Measurements from ENCODE around the gene NOVA1.
A peak's percentile ranks its signal among the peaks of the same experiment; 100 is the strongest.
"Not testable (repeated sequence)": the region's sequence is repeated elsewhere in the genome, so short reads cannot be mapped to it uniquely, and the experiment has no call there.

NOVA1 gene, protein sequence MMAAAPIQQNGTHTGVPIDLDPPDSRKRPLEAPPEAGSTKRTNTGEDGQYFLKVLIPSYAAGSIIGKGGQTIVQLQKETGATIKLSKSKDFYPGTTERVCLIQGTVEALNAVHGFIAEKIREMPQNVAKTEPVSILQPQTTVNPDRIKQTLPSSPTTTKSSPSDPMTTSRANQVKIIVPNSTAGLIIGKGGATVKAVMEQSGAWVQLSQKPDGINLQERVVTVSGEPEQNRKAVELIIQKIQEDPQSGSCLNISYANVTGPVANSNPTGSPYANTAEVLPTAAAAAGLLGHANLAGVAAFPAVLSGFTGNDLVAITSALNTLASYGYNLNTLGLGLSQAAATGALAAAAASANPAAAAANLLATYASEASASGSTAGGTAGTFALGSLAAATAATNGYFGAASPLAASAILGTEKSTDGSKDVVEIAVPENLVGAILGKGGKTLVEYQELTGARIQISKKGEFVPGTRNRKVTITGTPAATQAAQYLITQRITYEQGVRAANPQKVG

DNA sequence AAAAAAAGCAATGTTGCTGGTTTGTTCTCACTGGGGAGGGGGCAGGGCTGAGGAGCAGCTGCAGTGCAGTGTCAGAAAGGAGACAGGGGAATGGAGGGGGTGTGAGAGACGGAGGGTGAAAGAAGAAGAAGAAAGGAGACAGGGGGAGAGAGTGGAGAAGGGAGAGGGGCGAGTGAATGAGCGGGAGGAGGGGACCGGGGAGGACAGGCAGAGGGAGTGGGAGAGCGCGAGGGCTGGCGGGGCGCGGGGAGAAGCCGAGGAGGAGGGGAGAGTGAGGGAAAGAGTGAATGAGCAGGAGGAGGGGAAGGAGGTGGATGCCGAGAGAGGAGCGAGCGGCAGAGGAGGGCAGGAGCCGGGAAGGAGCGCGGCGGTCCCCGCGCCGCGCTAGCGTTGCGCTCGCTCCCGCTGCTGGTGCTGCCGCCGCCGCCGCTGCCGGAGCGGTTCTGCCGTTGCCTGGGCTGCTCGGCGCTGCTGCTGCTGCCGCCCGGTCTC is at the start of gene NOVA1:
Gene NOVA1, minus strand, starts transcription at position 445 of the 492 bp plus-strand sequence. CDS start 597 bp downstream, outside the sequence.
- DNase-seq, result peak; percentile 6
- in situ Hi-C loops (cut with MboI; ENCODE audit: low pct_unique_long_range_greater_than_20kb, low sequenced_read_pairs), result no loop called here

DNA sequence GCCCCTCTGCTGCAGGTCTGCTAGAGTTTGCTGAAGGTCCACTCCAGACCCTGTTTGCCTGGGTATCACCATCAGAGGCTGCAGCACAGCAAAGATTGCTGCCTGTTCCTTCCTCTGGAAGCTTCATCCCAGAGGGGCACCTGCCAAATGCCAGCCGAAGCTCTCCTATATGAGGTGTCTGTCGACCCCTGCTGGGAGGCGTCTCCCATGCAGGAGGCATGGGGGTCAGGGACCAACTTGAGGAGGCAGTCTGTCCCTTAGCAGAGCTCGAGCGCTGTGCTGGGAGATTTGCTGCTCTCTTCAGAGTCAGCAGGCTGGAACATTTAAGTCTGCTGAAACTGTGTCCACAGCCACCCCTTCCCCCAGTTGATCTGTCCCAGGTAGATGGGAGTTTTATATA is 47.2 kb upstream of the NOVA1 start:
- DNase-seq; in situ Hi-C loops (cut with MboI; ENCODE audit: low pct_unique_long_range_greater_than_20kb, low sequenced_read_pairs): not testable (repeated sequence)

DNA sequence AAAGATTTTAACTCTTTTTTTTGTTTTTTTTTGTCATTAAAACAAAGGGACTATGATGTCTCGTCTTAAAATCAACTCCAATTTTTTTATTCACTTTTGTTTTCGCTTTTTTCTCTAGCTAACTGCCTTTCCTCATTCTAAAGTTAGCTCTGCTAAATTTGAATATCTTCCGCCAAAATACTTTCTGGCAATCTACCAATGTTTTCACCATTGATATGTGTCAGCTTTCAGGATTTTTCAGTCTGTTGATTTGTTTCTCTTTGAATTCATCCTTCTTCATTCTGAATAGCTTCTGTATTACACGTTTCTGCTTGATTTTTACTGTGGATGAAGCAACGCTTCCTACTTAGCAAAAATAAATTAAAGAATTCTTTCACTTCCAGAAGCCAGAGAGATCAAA is 38.7 kb upstream of the NOVA1 start:
- no peak for DNase-seq
- in situ Hi-C loops (cut with MboI; ENCODE audit: low pct_unique_long_range_greater_than_20kb, low sequenced_read_pairs), result no loop called here

DNA sequence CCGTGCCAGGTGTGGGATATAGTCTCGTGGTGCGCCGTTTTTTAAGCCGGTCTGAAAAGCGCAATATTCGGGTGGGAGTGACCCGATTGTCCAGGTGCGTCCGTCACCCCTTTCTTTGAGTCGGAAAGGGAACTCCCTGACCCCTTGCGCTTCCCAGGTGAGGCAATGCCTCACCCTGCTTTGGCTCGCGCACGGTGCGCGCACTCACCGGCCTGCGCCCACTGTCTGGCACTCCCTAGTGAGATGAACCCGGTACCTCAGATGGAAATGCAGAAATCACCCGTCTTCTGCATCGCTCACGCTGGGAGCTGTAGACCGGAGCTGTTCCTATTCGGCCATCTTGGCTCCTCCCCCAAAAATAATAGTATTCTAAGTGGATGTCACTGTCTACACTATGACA is 37.1 kb upstream of the NOVA1 start:
- in situ Hi-C loops (cut with MboI; ENCODE audit: low pct_unique_long_range_greater_than_20kb, low sequenced_read_pairs); DNase-seq: not testable (repeated sequence)

DNA sequence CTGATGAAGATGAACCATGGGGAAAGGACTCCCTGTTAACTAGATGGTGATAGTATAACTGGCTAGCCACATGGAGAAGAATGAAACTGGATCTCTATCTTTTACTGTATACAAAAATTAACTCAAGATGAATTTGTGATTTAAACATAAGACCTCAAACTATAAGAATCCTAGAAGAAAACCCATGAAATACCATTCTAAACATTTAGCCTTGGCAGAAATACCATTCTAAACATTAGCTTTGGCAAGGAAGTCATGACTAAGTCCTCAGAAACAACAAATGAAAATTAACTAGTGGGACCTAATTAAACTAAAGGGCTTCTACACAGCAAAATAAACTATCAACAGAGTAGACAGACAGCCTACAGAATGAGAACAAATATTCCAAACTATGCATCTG is 28.4 kb upstream of the NOVA1 start:
- in situ Hi-C loops (cut with MboI; ENCODE audit: low pct_unique_long_range_greater_than_20kb, low sequenced_read_pairs), result no loop called here
- no peak for DNase-seq

DNA sequence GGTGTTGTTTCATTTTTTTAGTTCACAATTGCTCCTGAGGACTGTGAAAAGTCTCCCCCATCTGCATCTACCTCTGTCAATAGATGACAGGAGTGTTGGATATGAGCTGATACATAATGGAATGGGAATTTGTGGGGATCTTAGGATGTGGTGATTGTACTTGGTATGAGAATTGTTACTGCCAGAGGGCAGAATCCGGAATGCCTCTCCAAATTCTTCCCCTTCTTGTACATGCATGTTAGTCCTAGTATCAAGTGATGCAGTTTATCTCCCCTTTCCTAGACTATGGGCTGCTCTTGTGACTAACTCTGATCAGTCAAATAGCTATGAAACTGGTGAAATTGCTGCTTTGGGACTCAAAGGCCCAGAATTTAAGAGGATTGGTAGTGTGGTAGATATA is 24.8 kb upstream of the NOVA1 start:
- DNase-seq, result no peak
- in situ Hi-C loops (cut with MboI; ENCODE audit: low pct_unique_long_range_greater_than_20kb, low sequenced_read_pairs), result no loop called here

DNA sequence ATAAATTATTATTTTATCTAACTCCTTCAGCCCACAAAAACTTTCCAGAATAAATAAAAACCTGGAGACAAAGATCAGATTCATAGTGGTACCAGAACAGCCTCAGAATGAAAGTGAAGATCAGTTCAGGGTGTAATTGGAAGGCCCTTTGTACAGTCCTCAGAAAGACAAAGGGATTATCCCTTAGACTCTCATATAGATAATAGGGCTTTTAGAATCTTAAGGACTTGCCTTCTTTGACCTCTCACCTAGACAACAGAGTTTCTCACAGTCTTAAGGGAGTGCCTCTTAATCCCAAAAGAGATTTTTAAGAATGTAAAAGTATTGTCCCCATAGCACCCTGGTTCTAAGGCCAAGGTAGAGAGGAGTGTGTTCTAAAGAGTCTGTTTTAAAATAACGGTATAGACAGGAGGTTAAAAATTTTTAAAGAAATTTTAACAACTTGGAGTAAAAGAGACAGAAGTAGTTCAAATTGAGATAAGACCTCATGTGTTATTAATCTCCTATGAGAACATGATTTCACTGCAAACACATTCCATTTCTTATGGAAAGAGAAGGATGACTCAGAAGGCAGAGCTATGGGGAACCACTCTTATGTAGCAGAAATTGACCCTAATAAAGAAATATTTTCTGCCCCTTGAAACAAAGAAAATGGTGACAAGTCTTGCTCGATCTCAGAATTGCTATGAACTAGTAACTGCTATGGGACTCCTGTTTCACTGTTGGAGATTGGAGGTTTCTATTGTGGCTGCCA is 24.2 kb upstream of the NOVA1 start:
- DNase-seq, result no peak
- in situ Hi-C loops (cut with MboI; ENCODE audit: low pct_unique_long_range_greater_than_20kb, low sequenced_read_pairs), result no loop called here

DNA sequence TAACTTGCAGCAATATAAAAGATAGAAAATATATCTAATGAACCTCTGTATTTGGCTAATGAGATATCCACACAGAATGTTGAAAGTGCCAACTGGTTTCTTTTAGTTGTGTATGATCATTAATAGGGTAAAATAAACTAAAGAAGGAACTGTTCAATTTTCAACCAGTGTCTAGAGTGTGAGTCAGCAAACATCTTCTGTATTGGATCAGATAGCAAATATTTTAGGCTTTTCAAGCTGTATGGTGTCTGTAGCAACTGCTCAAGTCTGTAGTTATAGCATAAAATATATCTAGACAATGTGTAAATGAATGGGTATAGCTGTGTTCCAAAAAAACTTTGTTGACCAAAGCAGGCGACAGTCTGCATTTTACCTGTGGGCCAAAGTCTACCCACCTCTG is 23.5 kb upstream of the NOVA1 start:
- in situ Hi-C loops (cut with MboI; ENCODE audit: low pct_unique_long_range_greater_than_20kb, low sequenced_read_pairs), result no loop called here
- DNase-seq, result no peak

DNA sequence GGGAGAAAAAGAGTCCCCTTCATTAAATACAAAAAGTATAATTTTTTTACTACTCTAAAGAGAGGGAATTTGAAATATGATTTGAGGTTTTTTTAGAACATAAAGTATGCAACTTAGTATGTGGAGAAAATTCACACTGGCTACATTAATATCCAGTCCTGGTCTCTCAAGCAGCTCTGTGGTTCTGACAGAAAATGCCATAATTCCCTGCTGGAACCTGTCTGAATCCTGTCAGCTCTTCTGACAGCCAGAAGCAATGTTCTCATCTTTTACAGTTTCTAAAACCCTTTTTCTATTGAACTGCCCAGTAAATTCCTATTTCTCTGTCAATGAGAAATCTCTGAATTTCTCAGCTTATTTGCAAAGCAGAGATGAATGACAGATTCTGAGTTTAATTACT is 13.4 kb upstream of the NOVA1 start:
- in situ Hi-C loops (cut with MboI; ENCODE audit: low pct_unique_long_range_greater_than_20kb, low sequenced_read_pairs), result no loop called here
- DNase-seq, result no peak

DNA sequence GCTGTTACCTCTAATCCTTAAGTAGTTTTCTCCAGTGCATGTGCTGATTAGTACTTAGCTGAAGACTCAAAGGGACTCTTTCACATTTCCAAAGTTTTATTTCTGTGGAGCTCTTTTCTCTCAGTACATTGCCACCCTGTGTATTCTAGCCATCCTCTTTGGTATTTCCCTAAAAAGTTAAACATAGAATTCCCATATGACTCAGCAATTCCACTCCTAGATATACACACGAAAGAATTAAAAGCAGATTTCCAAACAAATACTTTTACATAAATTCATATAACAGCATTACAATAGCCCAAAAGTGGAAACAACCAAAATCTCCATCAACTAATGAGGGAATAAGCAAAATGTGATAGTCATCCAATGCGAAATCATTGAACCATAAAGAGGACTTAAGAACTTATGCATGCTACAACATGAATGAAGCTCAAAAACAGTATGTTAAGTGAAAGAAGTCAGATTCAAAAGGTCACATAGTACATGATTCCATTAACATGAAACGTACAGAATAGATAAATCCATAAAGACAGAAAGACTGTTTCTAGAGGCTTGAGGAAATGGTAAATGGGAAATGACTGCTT is 9.0 kb upstream of the NOVA1 start:
- no peak for DNase-seq
- in situ Hi-C loops (cut with MboI; ENCODE audit: low pct_unique_long_range_greater_than_20kb, low sequenced_read_pairs), result no loop called here

DNA sequence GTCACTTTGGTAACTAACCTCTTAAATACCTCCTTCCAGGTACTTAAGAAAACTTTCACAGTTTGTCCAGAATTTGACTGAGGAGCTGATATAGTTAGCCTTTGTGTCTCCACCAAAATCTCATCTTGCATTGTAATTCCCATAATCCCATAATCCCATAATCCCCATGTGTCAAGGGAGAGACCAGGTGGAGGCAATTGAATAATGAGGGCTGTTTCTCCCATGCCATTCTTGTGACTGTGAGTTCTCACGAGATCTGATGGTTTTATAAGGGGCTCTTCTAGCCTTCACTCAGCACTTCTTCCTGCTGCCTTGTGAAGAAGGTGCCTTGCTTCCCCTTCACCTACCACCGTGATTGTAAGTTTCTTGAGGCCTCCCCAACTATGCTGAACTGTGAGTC is 7.8 kb upstream of the NOVA1 start:
- in situ Hi-C loops (cut with MboI; ENCODE audit: low pct_unique_long_range_greater_than_20kb, low sequenced_read_pairs), result no loop called here
- DNase-seq, result no peak

DNA sequence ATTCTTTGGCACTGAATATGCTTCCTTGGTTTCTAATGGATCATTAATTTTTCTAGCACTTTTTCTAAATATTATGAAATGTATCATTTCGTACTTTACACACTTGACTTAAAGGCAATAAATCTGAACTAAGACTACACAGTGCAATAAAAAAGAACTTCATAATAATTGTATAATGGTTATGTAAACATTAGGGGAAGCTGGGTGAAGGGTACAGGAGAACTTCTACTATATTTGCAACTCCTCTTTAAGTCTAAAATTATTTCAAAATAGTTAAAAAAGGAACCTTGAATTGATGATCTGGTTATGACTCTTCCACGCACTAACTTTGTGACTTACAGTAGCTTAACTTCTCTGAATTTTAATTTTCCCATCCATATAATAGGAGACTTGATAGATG is 5.1 kb upstream of the NOVA1 start:
- DNase-seq, result no peak
- in situ Hi-C loops (cut with MboI; ENCODE audit: low pct_unique_long_range_greater_than_20kb, low sequenced_read_pairs), result no loop called here

DNA sequence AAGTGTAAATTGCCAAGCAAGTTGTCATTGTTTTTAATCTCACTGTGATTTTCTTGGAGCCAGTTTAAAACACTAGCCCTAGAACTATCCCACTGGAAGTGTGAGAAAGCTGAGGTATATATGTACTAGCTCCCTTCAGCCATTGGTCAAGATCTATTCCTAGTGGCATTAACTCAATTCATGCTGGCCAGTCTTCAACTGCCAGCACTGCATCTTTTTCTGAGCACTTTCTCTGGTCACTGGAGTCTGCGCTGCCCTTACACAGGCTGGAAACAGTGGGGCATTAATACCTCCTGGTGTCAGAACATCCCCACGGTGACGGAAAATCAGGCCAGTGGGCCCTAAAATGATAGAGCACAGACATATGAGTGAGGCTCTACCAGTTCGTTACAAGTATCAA is 4.0 kb upstream of the NOVA1 start:
- no peak for DNase-seq
- in situ Hi-C loops (cut with MboI; ENCODE audit: low pct_unique_long_range_greater_than_20kb, low sequenced_read_pairs), result no loop called here

DNA sequence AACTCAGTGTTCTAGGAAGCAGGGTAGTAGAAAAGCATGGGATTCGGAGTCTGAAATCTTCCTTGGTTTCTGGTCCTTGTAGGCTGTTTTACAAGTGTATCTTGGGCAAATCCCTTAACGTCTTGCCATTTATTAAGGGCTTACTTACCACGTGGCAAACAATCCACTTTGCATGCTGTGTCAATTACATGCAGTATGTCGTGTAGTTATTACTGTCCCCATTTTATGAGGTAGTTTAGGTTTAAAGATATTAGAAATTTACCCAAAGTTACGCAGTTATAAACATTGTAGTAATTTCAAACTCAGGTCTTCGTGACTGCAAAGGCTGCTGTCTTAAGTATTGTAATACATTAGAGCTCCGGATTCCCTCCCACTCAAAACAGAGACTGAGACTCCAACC is 1.5 kb upstream of the NOVA1 start:
- in situ Hi-C loops (cut with MboI; ENCODE audit: low pct_unique_long_range_greater_than_20kb, low sequenced_read_pairs), result no loop called here
- DNase-seq, result peak; percentile 1

DNA sequence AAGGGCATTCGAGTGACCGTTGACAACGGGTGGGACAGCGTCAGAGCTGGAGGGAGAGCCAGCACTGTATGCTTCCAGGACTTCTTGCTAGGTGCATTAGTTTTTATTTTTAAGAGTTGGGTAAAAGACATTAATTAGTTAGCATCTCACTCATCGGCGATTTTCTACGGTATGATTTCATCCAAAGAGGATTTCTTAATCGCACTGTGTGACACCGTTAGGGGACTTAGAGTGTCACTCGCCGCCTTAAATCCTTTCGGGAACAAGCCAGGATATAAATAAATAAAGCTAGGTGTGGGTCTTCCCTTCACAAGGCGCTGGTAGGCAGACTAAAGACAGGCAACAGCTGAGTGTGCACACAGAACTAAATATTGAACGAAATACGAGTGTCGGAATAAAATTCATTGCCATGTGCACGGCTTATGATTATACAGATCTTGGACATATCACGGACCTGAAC is 869 bp upstream of the NOVA1 start:
- in situ Hi-C loops (cut with MboI; ENCODE audit: low pct_unique_long_range_greater_than_20kb, low sequenced_read_pairs), result no loop called here
- no peak for DNase-seq

DNA sequence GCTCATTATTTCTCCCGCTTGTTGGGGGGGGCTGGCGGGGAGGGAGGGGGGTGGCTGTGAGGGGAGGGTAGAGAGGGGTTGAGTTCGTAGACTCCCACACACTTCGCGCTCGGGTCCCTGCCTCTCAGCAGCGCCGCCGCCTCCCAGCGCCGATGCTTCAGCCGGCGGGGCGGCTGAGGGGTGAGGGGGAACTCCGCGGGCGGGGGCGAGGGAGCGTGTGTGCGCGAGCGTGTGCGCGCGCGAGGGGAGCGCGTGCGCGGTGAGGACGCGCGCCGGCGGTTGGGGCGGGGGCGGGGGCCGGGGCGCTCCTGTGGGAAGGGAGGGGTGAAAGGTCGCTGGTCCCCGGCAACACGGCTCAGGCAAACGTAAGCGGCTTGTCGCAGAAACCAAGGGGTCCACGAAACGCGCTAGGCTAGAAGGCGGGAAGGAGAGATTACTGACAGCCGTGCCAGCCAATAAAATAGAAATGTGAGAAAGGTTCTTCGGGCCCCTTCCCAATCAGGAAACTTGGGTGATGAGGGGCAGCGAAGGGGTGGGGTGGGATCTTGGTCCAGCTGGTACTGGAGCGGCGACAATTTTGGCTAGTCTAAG is 343 bp upstream of the NOVA1 start:
- in situ Hi-C loops (cut with MboI; ENCODE audit: low pct_unique_long_range_greater_than_20kb, low sequenced_read_pairs), result no loop called here
- DNase-seq, result peak; percentile 81

DNA sequence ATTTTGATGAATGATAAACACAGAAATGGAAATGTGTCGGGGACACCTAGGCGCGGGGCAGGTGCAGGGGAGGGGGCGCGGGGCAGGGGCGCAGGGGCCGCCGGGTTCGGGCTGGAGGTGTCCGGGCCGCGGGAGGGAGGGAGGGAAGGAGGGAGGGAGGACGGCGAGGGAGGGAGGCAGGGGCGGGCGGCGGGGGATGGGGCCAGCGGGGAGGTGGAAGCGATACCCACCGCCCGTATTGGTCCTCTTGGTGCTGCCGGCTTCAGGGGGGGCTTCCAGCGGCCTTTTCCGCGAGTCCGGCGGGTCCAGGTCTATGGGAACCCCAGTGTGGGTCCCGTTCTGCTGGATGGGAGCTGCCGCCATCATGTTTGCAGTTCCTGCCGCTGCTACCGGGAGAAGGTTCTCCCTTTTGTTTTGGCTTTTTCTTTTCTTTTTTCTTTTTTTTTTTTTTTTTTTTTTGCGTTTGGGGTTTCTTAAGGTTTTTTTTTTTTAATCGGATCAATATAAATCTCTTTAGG is 703 bp downstream of the NOVA1 start:
- in situ Hi-C loops (cut with MboI; ENCODE audit: low pct_unique_long_range_greater_than_20kb, low sequenced_read_pairs), result no loop called here
- no peak for DNase-seq

DNA sequence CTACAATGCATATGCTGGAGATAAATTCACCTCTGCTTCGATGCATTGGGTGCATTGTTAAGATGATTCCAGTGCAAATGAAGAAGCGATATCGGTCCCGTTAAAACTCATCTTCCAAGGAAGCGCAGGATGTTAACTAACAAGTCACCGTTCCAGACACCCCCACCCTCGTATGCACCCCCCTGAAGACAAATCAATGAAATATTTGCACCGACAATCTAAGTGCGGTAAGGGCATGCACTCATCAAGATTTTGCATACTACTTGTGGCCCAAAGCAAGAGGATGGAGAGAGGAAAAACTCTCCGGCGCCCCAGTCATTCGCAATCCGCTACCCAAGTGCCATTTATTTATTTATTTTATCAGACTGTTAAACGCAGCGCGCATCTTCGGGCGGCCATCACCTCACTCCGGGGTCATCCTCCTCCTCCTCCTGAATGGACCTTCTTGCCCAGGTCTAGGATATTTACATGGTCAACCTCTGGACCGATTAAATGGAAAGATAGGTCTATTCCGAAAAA is 1.2 kb downstream of the NOVA1 start:
- no peak for DNase-seq
- in situ Hi-C loops (cut with MboI; ENCODE audit: low pct_unique_long_range_greater_than_20kb, low sequenced_read_pairs), result no loop called here

DNA sequence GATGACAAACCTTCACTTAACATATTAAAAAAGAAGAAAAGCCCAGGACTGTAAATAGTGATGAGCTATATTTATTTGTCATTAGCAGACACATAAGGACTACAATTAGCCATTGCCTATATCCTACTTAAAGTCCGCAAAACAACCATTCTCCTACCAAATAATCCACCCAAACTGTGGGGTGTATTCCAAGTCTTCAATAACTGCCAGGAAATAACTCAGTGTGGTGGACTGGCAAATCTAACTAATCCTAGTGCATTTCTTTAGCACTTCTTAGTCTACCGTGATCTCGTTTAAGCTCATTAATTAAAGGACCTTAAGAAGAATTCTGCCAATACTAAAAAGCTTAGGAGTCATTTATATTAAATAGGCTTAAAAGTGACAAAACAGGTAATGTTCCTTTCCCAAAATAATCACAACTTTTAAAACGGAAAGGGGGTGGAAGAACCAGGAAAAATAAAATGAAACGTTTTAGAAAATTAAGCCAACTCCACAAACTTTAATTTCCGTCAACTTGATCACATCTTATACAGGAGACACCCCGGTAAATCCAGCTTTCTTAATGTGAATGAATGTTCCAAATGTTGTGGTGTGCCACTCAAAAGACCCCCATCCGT is 1.8 kb downstream of the NOVA1 start:
- no peak for DNase-seq
- in situ Hi-C loops (cut with MboI; ENCODE audit: low pct_unique_long_range_greater_than_20kb, low sequenced_read_pairs), result no loop called here
